ENCODE results near the gene RNF224.
A peak's percentile ranks its signal among the peaks of the same experiment; 100 is the strongest.

Gene RNF224

DNA sequence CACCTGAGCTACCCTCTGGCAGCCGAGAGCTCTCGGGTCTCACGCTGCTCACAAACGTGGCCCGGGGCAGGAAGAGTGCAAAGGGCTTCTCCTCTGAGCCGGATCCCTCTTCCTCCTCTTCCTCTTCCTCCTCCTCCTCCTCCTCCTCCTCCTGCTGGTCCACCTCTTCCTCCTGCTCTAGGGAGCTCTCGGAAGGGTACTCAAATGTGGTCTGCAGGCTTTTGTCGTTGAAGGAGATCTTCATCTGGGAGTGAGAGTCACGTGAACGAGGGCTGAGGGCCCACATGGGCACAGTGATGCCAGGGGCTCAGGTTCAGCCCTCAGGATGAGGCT is 34.9 kb upstream of the RNF224 start:
- DNase-seq (ENCODE audit: low read depth, low spot score): no peak

DNA sequence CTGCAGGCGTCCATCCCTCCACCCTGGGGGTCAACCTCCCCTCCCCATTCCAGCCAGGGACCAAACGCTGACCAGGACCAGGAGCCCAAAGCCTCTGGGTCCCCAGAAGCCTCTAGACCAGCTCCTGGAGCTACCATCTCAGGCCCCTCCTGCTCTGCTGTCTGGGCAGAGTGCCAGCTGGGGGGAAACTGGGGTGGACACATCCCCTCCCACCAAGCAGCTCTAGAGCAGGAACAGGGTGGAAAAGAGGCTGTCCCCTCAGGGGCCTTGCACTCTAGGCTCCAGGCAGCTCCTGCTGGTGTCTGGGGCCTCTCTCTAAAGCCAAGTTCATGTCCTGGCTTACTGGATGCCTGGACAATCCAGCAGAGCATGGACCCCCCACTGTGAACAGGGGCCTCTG is 34.4 kb upstream of the RNF224 start:
- DNase-seq (ENCODE audit: low read depth, low spot score): no peak

DNA sequence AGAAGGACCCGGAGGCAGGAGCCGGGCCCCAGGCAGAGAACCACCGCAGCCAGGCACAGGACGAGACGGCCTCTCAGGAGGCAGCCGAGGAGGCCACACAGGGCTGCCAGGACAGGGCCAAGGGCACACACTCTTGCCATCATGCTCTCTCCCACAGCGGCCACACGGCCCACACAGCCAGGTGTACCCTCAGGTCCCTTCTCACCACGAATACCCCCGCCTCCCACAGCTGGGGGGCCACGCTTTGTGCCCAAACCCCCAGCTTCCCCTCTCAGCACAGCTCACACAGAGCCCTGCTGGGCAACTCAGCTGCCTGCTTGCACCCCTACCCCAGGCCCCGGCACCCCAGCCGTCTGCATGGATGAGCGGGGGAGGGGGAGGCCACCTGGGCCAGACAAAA is 33.5 kb upstream of the RNF224 start:
- DNase-seq (ENCODE audit: low read depth, low spot score): no peak

DNA sequence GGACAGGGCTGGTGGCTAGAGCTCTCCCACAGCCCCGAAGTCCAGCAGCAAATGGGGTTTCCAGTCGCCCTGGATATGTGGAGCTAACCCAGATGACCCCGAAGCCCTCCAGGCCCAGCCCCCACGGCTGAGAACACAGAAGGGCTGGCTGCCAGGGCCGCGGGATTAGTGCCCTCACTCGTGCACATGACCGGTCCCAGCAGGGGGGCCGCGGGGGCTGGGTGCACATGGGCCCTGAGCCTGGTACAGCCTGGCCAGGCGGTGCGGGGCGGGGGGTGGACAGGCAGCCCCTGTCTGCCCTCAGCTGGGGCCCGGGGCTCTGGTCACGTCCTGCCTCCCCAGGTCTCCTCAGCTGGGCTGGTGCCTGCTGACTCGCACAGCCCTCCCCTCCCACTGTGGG is 32.9 kb upstream of the RNF224 start:
- DNase-seq (ENCODE audit: low read depth, low spot score): no peak

DNA sequence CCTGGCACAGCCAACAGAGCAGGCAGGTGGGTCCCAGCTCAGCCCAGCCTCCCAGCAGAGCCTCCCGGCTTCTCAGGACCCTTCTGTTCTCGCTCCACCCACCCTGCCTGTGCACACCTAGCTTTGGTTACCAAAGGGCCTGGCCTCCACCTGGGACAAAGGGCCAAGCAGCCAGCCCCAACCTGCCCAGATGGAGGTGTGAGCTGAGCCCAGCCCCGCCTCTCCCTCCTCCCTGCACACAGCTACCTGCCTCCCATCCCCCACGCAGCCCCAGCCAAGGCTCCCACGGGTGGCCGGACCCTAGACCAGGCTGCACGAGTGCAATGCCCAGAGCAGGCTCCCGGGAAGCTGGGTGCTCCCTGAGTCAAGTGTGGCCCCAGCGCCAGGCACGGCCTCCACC is 32.4 kb upstream of the RNF224 start:
- no peak for DNase-seq (ENCODE audit: low read depth, low spot score)

DNA sequence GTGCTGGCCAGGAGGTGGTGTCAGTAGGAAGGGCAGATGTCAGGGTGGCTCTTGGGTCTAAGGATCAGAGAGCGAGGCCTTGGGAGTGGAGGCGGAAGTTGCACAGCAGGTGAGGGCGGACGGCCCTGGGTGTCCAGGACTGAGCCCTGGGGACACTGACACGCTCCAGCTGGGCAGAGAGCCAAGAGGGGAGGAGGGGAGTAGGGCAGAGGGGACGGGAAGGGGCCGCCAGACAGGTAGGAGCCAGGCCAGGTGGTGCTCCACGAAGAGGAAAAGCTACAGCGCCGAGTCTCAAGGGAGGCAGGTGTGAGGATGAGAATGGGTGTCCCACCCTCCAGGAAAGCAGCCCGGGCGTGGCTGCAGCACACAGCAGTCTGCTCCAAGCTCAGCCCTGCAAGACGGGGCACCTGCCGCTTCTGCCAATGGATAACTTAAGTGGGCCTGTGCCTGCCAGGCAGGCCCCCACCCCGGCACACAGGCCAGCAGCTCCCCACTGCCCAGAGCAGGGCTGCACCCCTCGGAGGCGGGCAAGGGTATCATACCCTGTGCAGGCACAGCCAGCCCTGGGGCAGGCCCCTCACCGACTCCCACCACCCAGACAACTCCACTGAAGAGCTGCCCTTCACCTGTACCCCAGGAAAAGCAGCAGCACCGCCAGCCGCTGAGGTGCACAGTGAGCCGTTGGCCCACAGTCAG is 31.6 kb upstream of the RNF224 start:
- DNase-seq (ENCODE audit: low read depth, low spot score): no peak

DNA sequence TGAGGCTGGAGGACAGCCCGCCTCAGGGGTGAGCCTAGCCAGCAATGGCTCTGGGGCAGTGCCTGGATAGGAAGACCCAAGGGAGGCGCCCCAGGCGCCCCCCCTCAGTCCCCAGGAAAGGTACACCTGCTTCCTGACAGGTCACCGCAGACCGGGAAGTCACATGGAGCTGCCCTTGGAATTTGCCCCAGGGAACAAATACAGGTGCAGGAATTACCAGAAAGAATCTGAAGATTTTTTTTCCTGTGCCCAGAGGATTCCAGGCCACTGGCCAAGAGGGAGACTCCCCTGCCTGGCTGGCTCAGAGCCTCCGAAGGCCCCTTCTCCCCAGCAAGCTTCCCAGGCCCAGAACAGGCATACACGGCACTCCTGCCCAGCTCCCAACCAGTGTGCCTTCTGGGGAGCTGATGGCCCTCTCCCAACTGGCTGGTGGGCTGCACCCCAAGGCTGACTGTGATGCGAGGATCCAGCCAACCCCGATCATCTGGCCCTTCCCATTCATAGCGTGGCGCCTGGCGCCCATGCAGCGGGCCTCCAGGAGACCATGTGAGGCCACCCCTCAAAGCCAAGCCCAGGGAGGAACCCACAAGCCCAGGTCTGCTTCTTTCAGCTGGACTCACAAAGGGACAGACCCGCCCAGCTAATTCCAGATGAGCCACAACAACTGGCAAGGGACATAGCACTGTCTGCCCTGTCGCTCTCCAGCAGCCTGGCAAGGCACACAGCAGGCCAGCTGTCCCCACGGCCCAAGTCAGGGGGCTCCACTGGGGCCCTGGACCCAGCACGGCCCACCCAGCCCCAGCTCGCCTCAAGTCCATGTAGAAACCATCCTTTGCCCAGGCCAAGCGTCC is 29.0 kb upstream of the RNF224 start:
- no peak for DNase-seq (ENCODE audit: low read depth, low spot score)

DNA sequence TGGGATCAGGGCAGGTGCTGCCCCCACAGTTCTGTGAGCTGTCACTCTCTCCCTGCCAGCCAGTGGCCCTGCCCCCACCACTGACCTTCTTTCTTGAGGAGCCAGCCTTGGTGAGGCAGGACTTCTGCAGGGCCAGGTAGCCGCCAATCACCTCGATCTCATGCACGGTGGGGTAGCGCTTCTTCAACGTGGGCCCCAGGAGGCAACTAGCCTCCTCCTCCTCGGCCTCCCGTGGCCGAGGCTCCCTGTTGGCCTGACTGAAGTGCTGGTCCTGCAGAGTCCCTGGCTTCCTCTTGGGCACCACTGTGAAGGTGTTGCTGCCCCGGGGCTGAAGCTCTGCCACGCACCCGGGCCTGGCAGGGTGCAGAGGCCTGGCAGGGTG is 28.4 kb upstream of the RNF224 start:
- no peak for DNase-seq (ENCODE audit: low read depth, low spot score)

DNA sequence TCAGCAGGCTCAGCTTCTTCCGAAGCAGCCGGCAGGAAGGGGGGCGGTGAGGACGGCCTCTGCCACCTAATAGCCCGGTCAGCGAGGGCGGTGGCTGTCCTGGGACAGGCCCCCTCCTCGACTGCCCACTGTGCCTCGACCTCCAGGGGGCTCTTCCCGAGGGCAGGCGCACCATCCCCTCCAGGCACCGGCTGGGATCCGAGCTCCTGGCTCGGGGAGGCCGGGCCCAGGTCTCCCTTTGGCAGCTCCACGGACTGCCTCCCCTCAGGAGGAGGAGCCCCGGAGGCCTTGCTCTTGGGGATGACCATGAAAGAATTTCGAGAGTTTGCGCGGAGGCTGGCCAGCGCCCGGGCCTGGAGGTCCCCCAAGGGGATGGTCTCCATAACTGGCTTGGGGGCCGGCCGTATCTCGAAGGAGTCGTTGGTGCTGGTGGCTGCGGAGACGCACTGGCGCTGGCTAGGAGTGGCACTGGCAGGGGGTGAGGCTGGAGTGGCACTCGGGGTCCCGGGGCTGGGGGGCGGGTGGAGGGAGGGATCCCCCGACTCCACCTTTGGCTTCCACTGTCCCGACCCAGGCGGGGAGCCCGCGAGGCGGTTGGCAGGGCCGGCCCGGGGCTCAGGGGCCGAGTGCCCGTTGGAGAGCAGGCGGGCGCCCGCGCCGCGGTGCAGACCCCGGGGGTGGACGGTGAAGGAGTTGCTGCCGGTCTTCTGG is 27.7 kb upstream of the RNF224 start:
- no peak for DNase-seq (ENCODE audit: low read depth, low spot score)

DNA sequence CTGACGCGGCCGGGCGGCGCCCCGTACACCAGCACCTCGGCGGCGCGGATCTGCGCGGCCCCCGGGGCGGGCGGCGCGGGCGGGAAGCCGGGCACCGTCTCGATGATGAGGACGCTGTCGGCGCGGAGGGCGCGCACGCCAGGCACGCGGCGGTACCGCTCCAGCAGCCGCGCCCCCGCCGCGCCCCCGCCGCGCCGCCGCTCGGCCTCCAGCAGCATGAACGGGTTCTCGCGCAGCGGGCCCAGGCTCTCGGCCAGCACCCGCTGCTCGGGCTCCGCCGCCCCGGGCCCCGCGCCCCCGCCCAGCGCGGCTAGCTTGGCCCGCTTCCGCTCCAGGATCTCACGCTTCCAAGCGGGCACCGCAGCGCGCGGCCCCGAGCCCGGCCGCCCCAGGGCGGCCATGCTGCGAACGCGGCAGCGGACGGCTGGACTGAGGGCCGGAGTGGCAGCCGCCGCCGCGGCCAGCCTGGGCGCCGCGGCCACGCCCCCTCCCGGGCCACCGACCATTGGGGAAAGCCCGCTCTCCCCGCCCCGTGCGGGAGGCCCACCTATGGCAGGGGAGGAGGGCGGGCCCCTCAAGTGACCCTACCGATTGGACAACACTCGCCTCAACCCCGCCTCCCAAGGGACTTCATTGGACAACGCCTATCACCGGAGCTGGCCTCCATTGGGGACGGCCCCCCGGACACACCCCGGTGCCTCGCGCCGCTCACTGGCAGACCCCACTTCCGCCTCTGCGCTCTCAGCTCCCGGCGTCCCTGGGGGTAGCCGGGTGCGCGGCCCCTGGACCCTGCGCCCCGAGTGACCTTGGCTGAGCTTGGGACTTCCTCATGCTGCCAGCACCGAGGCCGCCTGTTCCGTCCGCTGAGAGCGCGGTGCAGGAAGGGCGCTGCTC is 26.7 kb upstream of the RNF224 start, which contains the start of gene TPRN:
Gene TPRN (minus strand): TSS at position 431 of the 894 bp plus-strand sequence. CDS start 30 bp downstream, at position 401.
- peak; percentile 99 for DNase-seq (ENCODE audit: low read depth, low spot score)

DNA sequence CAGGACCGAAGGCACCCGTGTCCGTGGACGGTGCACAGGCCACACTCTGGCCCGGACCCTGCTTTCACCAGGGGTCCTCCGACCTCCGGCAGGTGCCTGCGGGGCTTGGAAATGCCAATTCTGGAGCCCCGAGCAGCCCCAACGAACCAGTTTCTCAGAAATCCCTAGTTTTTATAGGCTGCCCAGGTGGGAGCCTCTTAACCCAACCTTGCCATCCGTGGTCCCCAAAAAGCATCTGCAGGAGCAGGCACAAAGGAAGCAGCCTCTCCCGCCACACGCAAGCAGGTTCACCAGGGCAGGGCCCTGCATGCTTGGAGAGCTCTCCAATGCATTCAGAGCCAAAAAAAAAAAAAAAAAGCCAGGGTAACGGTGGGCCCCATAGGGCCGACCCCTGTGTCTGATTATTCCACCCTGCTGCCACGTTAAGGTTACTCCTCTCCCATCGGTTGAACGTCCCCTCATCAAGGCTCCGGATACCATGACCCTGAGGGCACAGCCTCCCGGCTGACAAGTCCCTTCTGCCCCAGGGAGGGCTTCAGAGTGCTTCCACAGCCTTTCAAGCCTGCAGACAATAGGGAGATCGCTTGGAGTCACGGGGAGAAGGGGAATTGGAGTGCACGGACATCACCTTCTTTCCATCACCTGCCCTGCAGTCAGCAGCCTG is 26.0 kb upstream of the RNF224 start:
- DNase-seq (ENCODE audit: low read depth, low spot score): no peak

DNA sequence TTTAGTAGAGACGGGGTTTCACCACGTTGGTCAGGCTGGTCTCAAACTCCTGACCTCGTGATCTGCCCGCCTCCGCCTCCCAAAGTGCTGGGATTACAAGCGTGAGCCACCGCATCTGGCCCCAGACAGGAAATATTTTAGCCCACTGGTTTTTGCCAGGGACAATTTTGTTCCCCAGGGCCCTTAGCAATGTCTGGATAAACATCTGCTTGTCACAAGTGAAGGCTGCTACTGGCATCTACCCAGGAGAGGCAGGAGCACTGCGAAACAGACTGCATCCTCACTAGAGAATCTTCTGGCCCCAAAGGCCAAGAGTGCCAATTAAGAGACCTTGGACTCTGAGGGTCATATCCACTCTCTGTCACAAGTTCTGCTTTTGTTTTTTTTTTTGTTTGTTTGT is 24.3 kb upstream of the RNF224 start:
- no peak for DNase-seq (ENCODE audit: low read depth, low spot score)

DNA sequence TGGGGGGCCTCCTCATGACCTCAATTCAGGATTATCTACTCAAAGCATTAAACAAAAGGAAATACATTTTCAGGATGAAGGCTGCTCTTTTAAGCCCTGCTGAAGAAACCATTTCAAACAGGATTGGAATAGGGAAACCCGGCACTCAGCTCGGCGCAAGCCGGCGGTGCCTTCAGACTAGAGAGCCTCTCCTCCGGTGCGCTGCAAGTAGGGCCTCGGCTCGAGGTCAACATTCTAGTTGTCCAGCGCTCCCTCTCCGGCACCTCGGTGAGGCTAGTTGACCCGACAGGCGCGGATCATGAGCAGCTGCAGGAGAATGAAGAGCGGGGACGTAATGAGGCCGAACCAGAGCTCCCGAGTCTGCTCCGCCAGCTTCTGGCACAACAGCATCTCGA is 22.6 kb upstream of the RNF224 start:
- no peak for DNase-seq (ENCODE audit: low read depth, low spot score)

DNA sequence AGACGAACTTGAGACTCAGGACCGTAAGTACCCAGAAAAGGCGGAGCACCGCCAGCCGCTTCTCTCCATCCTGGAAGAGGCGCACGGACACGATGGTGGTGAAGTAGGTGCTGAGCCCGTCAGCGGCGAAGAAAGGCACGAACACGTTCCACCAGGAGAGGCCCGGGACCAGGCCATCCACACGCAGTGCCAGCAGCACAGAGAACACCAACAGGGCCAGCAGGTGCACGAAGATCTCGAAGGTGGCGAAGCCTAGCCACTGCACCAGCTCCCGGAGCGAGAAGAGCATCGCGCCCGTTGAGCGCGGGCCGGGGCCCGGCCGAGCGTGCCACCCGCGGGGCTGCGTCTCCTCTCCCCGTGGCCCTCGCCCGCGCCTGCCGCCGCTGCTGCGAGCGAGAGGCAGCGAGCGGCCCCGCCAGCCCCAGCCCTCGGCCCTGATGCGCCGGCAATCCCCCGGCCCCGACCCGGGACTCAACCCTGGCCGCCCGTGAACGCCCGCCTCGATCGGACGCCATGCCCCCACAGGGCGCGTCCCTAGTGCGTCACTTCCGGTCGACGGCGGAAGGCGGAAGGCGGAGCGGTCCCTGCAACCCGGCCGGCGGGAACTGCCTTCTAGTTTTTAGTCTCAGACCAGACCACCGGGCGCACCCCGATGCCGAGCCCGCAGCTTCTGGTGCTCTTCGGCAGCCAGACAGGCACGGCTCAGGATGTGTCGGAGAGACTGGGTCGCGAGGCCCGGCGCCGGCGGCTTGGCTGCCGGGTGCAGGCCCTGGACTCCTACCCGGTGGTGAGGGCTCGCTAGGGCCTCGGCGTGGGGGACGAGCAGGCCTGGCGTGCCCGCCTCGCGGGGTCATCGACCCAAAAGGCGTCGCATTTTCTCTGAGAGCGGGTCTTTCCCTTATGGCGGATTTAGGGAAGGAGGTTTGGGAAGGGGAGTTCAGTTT is 21.9 kb upstream of the RNF224 start, which contains the start of the genes NDOR1 and TMEM203:
Gene NDOR1 (plus strand): TSS at position 575 of the 944 bp plus-strand sequence. CDS start 78 bp downstream, at position 653.
Gene TMEM203 (minus strand): TSS at position 523 of the 944 bp plus-strand sequence. CDS start 234 bp downstream, at position 289.
- DNase-seq (ENCODE audit: low read depth, low spot score): peak; percentile 91

DNA sequence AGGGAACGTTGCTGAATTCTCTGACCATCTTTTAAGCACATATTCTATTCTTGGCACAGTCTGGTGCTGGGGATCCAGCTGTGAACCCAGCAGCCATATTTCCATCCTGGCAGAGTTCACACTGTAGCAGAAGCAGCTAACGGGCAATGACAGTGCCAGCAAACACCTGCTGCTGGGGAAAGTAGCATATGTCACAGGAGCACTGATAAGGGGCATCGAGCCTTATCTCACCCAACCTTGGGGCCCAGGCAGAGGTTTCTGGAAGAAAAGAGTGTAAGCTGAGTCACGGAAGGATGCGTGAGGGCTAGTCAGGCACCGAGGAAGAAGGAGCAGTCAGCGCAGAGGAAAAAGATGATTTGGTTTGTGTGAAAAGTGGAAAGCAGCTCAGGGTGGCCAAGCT is 20.7 kb upstream of the RNF224 start:
- DNase-seq (ENCODE audit: low read depth, low spot score): no peak

DNA sequence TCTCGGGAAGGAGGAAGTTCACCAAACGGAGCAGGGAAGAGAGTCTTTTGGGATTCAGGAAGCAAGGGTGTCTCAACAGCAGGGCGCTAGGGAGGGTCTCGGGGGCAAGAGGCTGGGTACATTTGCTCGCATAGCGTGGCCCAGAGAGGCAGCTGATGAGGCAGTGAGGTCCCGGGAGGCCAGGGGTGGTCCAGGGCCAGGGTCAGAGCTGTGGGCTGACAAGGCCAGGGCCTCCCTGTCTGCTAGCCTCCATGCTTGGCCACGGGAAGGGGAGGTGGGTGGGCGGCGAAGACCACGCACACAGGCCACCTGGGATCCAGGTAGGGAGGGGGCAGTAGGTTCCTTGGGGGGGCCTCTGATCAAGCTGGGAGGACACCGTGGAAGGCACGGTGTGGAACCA is 15.8 kb upstream of the RNF224 start:
- DNase-seq (ENCODE audit: low read depth, low spot score): no peak

DNA sequence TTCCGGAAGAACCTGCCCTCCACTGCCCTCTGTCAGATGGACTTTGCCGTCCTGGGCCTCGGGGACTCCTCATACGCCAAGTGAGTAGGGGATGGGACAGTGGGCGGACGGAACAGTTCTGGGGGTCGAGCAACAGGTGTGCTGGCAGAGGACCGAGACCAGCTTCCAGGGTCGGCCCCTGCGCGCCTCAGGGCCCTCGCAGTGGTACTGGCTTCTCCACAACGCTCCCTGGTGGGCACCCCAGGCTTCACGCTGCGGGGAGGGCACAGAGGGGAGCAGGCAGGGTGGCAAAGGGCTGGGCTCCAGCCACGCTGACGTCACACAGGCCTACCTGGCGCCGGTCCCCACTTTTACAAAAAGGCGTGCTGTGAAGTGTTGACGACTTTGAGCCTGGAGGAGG is 14.8 kb upstream of the RNF224 start:
- DNase-seq (ENCODE audit: low read depth, low spot score): no peak

DNA sequence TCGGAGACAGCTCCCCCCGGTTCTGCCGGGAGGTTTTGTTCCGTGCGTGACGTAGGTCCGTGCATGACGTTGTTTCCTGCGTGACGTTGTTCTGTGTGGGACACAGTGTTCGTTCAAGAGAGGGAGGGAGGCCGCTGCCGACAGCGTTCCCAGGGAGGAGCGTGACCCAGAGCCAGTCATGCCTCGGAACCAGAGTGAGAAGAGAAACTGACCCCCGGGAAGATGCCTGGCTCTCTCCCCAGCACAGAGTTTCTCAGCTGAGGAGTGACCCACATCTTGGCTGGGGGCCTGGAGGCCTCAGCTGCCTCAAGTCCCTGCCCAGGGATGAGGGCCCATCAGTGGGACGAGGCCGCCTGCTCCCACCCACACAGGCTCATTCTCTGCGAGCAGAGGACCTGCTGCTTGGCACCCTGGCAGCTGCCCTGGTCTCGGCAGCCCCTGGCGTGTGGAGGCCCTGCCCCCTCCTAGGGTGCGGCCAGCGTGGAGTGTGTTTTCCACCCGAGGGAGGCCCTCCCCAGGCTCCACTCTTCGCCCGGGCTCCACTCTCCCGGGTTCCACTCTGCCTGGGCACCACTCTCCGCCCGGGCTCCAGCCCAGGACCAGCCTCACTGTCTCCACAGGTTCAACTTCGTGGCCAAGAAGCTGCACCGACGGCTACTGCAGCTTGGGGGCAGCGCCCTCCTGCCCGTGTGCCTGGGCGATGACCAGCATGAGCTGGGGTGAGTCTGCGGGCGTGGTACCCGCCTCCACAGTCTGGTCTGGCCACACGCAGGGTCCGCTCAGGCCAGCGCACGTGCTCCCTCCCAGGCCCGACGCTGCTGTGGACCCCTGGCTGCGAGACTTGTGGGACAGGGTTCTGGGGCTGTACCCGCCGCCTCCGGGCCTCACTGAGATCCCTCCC is 13.9 kb upstream of the RNF224 start:
- DNase-seq (ENCODE audit: low read depth, low spot score): no peak

DNA sequence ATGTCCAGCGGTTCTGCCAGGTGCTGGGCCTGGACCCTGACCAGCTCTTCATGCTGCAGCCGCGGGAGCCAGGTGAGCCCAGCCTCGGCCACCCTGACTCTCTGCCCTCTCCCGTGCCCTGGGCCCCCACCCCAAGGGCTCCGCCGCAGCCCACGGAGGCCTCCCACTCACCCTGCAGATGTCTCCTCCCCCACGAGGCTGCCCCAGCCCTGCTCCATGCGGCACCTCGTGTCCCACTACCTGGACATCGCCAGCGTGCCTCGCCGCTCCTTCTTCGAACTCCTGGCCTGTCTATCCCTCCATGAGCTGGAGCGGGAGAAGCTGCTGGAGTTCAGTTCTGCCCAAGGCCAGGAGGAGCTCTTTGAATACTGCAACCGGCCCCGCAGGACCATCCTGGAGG is 12.7 kb upstream of the RNF224 start:
- DNase-seq (ENCODE audit: low read depth, low spot score): no peak
